LNCAP (cell line): ENCODE measurements around the gene SAC3D1.

Experiments
- TF ChIP-seq, protein P1 (sequence below): fragments of 450-650 bp; IDR thresholded peaks from 2 replicates; pipeline ENCODE4 v1.5.1; 2017; ENCODE audit warnings: mild to moderate bottlenecking

The SAC3D1 gene

DNA sequence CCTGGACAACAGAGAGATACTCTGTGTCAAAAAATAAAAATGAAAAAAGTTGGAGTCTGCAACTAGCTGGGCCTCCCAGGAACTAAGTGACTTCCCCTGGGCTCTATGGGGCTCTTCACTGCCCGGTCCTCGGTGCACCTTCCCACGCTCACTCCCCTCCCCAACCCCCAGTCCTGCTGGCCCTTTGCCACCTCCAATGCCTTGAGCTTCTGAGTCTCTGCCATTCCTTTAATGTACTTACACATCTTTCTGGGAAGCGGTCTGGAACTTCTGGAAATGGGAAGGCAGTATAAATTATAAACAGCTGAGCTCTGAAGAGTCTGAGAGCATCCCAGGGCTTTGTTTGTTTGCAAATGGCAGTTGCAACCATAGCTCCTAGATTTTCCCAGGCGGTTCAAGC, 38.3 kb upstream of the SAC3D1 start:
- TF ChIP-seq, protein P1, sequence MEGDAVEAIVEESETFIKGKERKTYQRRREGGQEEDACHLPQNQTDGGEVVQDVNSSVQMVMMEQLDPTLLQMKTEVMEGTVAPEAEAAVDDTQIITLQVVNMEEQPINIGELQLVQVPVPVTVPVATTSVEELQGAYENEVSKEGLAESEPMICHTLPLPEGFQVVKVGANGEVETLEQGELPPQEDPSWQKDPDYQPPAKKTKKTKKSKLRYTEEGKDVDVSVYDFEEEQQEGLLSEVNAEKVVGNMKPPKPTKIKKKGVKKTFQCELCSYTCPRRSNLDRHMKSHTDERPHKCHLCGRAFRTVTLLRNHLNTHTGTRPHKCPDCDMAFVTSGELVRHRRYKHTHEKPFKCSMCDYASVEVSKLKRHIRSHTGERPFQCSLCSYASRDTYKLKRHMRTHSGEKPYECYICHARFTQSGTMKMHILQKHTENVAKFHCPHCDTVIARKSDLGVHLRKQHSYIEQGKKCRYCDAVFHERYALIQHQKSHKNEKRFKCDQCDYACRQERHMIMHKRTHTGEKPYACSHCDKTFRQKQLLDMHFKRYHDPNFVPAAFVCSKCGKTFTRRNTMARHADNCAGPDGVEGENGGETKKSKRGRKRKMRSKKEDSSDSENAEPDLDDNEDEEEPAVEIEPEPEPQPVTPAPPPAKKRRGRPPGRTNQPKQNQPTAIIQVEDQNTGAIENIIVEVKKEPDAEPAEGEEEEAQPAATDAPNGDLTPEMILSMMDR, result no peak

DNA sequence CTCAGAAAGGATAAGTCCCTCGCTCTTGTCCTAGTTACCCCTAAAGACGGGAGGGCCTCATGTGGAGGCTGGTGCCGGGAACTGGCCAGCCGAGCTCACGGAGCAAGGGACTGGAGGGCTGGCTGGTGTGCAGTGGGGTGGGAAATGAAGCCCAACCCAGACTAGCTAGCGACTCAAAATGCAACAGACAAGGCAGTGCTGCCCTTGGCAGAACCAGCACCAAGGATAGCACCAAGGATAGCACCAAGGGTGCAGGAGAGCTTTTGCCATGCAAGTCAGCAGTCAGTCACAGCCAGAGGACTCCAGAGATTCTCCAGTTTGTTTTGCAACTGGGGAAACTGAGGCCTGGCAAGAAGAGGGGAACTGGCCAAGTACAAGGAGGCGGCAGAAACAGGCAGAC, 37.7 kb upstream of the SAC3D1 start:
- TF ChIP-seq, protein P1, result no peak

DNA sequence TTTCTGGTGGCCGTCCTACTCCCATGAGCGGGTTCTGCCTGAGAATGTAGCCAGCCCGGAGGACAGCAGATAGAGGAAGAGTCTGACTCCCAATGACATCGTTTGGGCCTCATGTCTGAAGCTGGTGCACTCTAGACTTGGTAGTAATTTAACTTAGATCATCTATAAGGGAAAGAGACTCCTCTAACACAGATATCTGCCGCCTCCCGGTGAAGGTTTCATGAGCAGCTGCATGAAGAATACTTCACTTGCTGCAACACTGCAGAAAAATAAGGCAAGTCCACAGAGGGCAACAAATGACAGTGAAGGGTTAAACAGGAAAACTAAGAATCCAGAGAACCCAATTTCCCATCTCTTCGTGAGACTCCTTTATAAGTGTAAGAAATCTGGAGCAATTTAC, 33.0 kb upstream of the SAC3D1 start:
- TF ChIP-seq, protein P1, result no peak

DNA sequence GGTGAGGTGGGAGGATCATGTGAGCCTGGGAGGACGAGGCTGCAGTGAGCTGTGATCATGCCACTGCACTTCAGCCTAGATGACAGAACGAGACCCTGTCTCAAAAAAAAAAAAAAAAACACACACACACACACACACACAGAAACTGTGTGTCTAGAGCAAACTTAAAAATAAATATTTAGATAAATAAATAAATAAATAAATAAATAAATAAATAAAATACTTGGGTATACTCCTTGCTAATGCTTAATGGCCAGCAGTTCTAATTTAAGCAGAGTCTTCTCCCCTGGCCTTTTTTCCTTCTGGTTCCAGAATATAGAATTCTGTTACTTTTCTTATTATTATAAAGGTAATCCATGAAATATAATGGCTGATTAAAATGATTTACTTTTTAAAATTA, 32.1 kb upstream of the SAC3D1 start:
- TF ChIP-seq, protein P1, result no peak

- TF ChIP-seq, protein P1, result peak; percentile 58
These were observed 27.7 kb upstream of the SAC3D1 start for GRCh38 chr11:65013130-65013887.

DNA sequence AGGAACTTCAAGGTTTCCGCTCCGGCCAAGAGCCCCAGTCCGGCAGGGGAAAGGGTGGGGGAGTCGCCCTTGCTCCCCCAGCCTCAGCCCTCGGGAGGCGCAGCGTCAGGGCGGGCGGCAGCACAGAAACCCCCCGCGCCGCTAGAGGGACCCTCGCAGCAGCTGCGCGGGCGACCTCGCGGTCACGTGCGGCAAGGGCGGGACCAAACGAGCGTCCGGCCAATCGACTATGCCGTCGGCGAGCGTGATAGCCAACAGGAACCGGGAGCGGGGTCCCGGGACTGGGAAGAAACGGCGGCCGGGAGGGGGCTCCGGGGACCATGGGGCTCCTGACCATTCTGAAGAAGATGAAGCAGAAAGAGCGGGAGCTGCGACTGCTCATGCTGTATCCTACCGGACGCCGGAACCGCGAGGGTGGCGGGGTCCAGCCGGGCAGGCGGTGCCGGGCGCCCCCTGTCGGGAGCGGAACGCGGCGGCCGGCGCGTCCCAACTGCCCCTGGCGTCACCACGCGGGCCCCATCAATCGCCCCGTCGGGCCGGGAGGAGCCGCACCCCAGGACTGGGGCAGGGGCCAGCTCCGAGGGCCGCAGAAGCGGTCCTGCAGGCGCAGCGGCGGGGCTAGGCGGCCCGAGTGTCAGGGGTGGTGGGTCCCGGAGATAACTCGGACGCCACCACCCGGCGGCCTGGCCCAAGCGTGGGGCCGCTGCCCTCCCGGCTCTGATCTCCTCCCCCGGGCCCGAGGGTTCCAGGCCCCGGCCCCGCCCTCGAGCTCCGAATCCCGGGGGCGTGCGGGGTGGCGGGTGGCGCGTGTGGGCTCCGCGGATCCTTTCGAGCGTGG, 26.9 kb upstream of the SAC3D1 start, which contains the start of gene ARL2:
Gene ARL2 (plus strand): TSS at position 273 of the 838 bp plus-strand sequence. CDS start 48 bp downstream, at position 321.
- TF ChIP-seq, protein P1, result peak; percentile 88

DNA sequence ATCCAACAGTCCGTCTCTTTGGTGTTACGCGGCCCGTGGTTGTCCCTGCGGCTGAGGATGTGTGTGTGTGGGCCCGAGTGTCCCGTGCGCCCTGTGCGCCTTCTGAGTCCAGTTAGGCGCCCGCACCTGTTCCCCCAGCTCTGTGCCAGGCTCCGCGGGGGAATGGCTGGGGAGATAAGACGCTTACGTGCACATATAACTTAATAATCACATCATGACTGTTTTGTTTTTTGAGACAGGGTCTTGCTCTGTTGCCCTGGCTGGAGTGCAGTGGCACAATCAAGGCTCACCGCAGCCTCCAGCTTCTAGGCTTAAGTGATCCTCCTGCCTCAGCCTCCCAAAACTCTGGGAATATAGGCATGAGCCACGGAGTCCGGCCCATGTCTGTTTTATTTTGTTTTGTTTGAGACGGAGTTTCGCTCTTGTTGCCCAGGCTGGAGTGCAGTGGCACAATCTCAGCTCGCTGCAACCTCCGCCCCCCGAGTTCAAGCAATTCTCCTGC, 26.2 kb upstream of the SAC3D1 start:
- TF ChIP-seq, protein P1, result no peak
